Measurements from ENCODE around the gene AMZ2. TPM values are rescaled to one million over a fixed set of nuclear protein-coding genes. Genes with fewer than 3 reads are reported as not detected.

AMZ2 gene
- total and polyA plus RNA-seq, 2 donors from 2014 or later = 48.6 to 90.9 TPM

DNA sequence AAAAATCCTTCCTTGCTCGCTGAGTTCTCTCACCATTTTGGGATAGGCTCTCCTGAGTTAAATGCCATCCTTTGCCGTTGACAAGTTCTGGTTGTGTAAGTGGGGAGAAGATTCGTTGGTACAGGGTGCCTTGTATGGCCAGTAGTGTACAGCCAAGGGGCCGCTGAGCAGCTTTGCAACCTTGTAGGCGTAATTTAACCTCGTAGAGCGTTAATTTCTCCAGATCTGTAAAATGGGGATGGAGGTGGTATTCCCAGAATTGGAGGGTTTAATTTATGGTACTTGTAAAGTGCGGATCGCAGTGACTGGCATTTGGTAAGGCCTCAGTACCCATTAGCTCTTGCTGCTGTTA lies 44.8 kb downstream of the AMZ2 start:
- no peaks in the 10 kb centered on the region for H3K36me3 ChIP-seq (ENCODE audit: control insufficient read depth in 2 of 3, insufficient read depth in 3 of 3, low read length in 3 of 3)
- peaks cover 0 to 6% (median 0%) of the 10 kb centered on the region in 3 donors for H3K4me1 ChIP-seq (ENCODE audit: control insufficient read depth in 2 of 3, insufficient read depth in 2 of 3, low read depth in 1 of 3, low read length in 3 of 3)
- intact Hi-C loops (cut with DNase I) = no loop called here
- no peak for DNase-seq
- no peaks in the 10 kb centered on the region for H3K9me3 ChIP-seq (ENCODE audit: control insufficient read depth in 2 of 3, insufficient read depth in 1 of 3, low read length in 3 of 3)
- FAIRE-seq = no peak
- peaks cover 10% of the 10 kb centered on the region for H3K27me3 ChIP-seq (ENCODE audit: control insufficient read depth, insufficient read depth, low read length)
- H3K4me3 ChIP-seq (ENCODE audit: low read length in 3 of 3) = peak overlapping the region in 2 of 3 donors; percentile 59 to 67
- TF ChIP-seq, protein P1, sequence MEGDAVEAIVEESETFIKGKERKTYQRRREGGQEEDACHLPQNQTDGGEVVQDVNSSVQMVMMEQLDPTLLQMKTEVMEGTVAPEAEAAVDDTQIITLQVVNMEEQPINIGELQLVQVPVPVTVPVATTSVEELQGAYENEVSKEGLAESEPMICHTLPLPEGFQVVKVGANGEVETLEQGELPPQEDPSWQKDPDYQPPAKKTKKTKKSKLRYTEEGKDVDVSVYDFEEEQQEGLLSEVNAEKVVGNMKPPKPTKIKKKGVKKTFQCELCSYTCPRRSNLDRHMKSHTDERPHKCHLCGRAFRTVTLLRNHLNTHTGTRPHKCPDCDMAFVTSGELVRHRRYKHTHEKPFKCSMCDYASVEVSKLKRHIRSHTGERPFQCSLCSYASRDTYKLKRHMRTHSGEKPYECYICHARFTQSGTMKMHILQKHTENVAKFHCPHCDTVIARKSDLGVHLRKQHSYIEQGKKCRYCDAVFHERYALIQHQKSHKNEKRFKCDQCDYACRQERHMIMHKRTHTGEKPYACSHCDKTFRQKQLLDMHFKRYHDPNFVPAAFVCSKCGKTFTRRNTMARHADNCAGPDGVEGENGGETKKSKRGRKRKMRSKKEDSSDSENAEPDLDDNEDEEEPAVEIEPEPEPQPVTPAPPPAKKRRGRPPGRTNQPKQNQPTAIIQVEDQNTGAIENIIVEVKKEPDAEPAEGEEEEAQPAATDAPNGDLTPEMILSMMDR (IDR thresholded peaks at IDR 0.05; ENCODE audit: borderline replicate concordance, extremely low read depth, insufficient read depth) = no peak
- H3K27ac ChIP-seq (ENCODE audit: low read depth in 2 of 2, low read length in 2 of 2) = peak overlapping the region in 1 of 2 donors; percentile 41
- no peak overlapping the region for H3K9ac ChIP-seq (ENCODE audit: low read length in 3 of 3)

DNA sequence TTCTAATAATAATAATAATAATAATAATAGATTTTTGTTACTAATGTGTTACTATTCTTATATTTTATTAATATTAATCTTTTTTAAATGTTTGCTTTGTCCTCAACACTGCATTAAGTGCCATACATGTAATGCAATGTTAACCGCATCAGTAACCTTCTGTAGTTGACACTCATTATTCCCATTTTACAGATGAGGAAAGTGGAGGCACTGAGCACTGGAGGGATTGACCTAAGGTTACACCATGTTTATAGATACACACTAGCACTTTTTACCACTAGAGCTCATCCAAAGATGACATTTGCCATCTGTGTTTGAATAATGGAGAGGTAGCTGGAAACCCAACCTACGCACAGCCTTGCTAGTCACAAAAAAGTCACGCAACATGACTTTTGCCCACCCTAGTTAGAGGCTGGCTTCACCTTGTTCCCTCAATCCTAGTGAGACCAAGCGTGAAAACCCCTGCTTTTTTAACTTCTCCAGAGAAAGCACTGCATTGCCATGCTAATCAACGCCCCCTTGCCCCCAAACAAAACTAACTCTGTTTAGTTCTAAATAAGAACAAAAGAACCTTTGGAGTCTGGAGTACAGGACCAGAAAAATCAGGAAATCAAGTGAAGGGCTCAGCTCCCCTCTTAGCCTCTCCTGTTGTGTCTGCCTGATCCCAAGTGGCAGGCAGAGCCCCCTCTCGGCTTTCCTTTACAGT lies 45.8 kb downstream of the AMZ2 start:
- intact Hi-C loops (cut with DNase I) = no loop called here
- H3K4me3 ChIP-seq (ENCODE audit: low read length in 3 of 3) = no peak overlapping the region
- no peaks in the 10 kb centered on the region for H3K36me3 ChIP-seq (ENCODE audit: control insufficient read depth in 2 of 3, insufficient read depth in 3 of 3, low read length in 3 of 3)
- H3K9me3 ChIP-seq (ENCODE audit: control insufficient read depth in 2 of 3, insufficient read depth in 1 of 3, low read length in 3 of 3) = no peaks in the 10 kb centered on the region
- no peak overlapping the region for H3K27ac ChIP-seq (ENCODE audit: low read depth in 2 of 2, low read length in 2 of 2)
- H3K4me1 ChIP-seq (ENCODE audit: control insufficient read depth in 2 of 3, insufficient read depth in 2 of 3, low read depth in 1 of 3, low read length in 3 of 3) = peaks cover 0 to 6% (median 0%) of the 10 kb centered on the region in 3 donors
- FAIRE-seq (no peak), DNase-seq (peak in 1 of 5 donors; percentile 9)
- TF ChIP-seq, protein P1 (IDR thresholded peaks at IDR 0.05; ENCODE audit: borderline replicate concordance, extremely low read depth, insufficient read depth) = no peak
- H3K9ac ChIP-seq (ENCODE audit: low read length in 3 of 3) = no peak overlapping the region
- H3K27me3 ChIP-seq (ENCODE audit: control insufficient read depth, insufficient read depth, low read length) = peaks cover 10% of the 10 kb centered on the region

DNA sequence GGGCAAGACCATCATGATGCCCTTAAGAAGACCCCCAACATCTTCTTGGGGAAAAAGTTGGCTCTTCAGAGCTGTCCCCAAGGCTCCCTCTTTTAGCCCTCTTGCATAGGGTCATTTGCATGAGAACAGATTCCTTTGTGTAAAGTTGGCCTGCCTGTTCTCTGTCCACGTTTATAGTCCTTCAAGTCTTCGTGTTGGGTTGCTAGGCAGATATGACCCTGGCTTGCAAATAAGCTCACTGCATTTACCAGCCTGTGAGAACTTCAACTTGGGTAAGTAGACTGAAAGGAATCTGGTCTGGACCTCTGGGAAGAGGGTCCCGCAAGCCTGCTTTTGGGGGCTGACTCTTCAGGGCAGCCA lies 46.3 kb downstream of the AMZ2 start:
- Histone ChIP-seq H3K27ac (ENCODE audit: low read depth in 2 of 2, low read length in 2 of 2) (no peak overlapping the region), H3K27me3 (ENCODE audit: control insufficient read depth, insufficient read depth, low read length) (peaks cover 10% of the 10 kb centered on the region), H3K36me3 (ENCODE audit: control insufficient read depth in 2 of 3, insufficient read depth in 3 of 3, low read length in 3 of 3) (no peaks in the 10 kb centered on the region), H3K9ac (ENCODE audit: low read length in 3 of 3) (no peak overlapping the region), H3K9me3 (ENCODE audit: control insufficient read depth in 2 of 3, insufficient read depth in 1 of 3, low read length in 3 of 3) (no peaks in the 10 kb centered on the region), H3K4me3 (ENCODE audit: low read length in 3 of 3) (no peak overlapping the region), H3K4me1 (ENCODE audit: control insufficient read depth in 2 of 3, insufficient read depth in 2 of 3, low read depth in 1 of 3, low read length in 3 of 3) (peaks cover 0 to 6% (median 0%) of the 10 kb centered on the region in 3 donors)
- DNase-seq (peak in 2 of 5 donors; percentile 21 to 29), FAIRE-seq (no peak)
- intact Hi-C loops (cut with DNase I) = no loop called here
- TF ChIP-seq, protein P1 (IDR thresholded peaks at IDR 0.05; ENCODE audit: borderline replicate concordance, extremely low read depth, insufficient read depth) = no peak
